ENCODE data around the gene RPS28.
"Not testable (repeated sequence)": the region's sequence is repeated elsewhere in the genome, so short reads cannot be mapped to it uniquely, and the experiment has no call there.

The RPS28 gene
- total RNA-seq: 227 reads per million in 2 donors

GRCh38 chr19:8321067-8321985 lies at the start of gene RPS28, which contains the start of gene NDUFA7:
TSS of gene RPS28 (plus strand) at chr19:8321496. CDS start at chr19:8321531, 35 bp downstream.
TSS of gene NDUFA7 (minus strand) at chr19:8321375. CDS start at chr19:8321358, 17 bp downstream.
- peak; percentile 93 to 97 (median 95) for DNase-seq

DNA sequence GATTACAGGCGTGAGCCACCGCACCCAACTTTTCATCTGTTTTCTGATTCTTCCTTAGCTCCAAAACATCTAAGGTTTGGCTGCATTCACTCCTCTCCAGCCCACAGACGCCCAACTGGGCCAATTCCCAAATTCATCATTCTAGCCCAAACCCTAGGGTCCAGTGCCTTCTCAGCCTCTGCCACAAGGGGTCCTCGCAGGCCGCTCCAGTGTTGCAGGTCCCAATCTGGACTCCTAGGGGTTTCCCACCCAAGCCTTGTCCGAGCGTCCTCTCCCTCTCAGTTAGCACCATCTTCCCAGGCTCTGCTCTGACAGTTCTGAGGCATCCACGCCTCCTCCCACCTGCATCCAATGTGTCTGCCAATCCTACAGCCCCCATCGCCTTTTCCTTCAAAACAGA lies 44.8 kb upstream of the RPS28 start:
- not testable (repeated sequence) for DNase-seq

GRCh38 chr19:8291337-8291736 lies 30.0 kb upstream of the RPS28 start:
- not testable (repeated sequence) for DNase-seq

- no peak for DNase-seq
Observed at GRCh38 chr19:8302357-8302691, 19.0 kb upstream of the RPS28 start.

DNA sequence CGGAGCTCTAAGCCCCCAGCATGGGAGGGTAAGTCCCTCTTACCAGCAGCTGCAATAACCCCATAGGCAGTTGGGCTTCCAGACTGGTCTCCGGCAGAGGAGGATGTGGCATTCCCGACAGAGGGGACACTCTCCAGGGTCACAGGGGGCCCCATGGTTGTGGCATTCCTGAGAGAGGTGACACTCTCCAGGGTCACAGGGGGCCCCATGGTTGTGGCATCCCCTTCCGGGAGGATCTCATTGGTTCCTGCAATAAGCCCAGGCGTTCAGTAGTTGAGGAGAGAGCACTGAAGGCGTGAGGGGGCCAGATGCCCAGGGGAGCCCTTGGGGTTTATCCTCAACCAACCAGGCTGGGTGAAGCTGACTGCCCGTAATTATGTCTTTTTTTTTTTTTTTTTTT lies 18.6 kb upstream of the RPS28 start:
- DNase-seq: no peak

DNA sequence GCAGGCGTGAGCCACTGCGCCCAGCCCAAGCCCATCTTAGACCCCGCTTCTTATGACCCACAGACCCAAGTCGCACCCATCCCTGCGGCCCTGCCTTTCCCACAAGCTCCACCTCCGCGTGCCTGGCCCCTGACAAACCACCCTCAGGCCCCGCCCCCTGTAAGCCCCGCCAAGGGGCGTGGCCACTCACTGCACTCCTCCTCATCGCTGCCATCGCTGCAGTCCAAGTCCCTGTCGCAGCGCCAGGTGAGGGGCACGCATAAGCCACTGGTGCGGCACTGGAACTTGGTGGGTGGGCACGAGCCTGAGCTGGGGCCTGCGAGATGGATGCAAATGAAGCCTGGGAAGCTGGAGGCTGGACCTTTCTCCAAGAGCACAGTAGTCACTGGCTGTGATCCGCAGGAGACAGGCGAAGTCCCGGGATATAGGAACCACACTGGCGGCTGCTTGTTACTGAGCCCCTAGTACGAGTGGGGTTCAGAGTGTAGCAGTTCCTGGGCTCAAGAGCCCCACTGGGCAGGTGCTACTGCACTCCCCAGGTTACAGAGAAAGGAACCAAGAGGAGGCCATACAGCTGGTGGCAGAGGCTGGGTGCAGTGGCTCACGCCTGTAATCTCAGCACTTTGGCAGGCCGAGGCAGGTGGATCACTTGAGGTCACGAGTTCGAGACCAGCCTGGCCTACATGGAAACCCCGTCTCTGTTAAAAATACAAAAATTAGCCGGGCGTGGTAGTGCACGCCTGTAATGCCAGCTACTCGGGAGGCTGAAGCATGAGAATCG lies 16.3 kb upstream of the RPS28 start:
- DNase-seq: no peak

GRCh38 chr19:8305798-8306197 lies 15.5 kb upstream of the RPS28 start:
- DNase-seq: no peak

DNA sequence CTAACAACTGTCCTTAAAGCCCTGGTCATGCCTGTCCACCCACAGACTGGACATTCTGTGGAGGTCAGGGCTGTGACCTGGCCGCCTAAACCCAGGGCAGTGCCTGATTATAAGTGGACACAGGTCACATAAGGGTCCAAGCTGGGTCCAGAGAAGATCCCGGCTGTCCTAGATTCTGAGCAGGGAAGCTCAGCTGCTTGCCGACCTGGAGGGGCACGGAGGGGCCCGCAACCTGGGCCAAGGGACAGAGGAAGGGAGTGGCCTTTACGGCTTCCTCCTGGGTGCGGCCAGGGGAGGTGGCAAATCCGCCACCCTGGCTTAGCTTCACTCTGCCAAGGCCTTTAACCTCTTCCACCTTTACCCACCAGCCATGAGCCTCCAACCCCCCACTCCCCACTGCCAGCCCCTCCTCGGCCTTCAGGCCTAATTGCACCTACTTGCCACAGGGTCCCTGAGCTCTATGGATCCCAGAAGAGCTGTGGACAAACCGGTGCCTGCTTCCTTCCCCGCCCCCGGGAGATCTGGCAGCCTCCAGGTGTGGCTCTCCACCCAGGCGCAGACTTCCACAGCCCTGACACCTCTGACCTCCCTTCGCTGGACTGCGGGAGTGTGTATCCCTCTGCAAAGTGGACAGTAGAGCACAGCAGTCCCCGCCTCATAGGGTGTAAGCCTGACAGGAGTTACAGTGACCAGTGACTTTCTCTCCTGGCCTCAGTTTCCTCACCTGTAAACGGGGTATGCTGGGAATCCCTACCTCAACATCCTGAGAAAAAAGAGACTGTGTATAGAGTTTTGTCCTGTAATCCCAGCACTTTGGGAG lies 14.9 kb upstream of the RPS28 start:
- no peak for DNase-seq

DNA sequence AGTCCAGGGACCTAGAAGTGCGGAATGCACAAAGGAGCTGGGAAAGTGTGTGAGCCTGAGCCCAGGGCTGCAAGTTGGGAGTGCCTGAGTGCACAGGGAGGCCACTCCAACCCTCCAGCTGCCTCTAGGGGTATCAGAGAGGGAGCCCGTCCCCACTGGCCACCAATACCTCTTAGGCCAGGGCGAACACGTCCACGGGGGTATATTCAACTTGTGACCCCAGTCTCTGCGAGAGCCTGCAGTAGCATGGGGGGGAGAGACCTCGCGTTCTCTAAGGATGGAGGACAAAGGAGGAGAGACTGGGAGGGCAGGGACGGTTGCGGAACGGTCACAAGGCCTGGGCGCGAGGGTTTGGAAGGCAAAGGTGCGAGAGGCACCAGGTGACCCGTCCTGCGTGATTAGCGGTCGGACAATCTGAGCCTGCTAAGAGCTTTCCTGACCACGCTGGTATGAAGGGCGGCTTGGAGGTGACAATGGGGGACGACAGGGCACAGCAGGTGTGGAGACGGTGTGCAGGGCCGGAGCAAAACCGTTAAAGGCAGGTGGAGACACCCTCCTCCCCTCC lies 13.8 kb upstream of the RPS28 start:
- DNase-seq: no peak

DNA sequence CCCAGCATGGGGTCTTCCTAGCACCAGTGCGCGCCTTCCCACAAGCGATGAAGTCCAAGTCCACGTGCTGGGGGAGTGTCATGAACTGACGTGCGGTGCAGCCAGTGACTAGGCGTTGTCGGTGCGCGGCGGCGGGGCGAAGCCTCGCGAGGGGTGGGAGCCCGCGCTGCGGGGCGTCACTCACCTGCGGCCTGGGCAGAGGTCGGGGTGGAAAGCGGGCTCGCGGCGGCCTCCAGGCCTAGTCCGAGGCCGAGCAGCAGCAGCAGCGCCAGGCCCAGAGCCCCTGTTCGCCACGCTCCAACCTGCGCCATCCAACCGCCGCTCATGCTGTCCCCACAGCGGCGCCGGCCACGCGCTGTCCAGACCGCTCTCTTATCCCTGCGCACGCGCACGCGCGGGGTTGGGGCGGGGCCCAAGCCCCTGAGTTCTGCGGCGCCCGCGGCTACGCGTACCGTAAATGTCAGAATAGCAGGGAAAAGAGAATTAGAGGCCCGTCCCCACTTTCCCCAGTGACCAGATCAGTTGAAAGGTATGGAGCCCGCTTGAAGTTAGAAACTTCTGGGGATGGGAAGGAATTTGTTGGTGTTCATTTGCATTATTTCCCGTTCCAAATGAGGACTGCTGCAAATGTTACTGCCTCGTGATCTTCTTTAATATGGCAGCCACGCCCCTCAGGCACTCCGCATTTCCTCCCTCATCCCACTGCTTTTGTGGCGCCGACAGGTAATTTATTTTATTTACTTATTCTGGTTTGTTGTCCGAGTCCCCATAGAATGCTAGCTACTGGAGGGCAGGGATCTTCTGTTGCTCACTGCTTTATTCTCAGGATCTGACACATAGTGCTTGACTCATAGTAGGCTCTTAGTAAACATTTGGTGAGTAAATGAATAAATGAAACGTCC lies 13.1 kb upstream of the RPS28 start, which contains the start of gene CD320:
Gene CD320 (minus strand): TSS at position 394 of the 902 bp plus-strand sequence. CDS start 68 bp downstream, at position 326.
- DNase-seq: peak; percentile 62 to 93 (median 81)

GRCh38 chr19:8308891-8309291 lies 12.4 kb upstream of the RPS28 start:
- DNase-seq: no peak

- no peak for DNase-seq
Observed at GRCh38 chr19:8310342-8311055, 10.8 kb upstream of the RPS28 start.

DNA sequence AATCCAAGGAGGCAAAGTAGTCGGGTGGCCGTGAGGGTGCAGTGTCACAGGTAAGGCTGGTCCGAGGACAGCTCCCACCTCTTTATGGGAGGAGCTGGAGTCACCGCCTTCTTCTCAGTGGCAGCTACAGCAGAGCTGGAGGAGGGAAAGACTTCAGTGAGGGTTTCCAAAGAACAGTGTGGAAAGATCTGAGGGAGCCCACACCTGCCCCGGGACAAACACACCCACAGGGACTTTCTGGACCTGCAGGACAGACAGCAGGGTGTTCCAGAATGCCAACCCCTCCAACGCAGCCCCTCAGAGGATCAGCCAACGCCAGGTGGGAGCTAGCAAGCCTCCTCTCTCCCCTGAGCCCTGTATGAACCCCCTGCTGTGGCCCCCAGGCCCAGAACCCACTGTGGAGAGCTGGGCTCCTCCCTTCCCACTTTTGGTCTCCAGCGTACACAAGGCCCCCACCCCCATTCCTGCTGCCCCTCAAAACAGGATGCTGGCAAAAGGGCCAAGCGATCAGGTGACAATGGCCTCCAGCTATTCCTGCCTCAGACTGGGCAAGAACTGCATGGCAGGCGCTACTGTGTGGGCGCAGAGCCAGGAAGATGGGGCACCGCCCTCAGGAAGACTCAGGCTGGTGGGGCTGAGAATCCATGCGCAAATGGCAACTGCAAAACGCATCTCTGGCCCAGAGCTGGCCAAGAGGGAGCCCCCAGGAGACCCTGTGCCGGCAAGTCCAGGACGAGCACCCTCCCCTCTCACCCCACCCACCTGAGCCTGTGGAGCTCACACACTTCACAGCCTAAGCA lies 9.6 kb upstream of the RPS28 start:
- DNase-seq: no peak

GRCh38 chr19:8314981-8315640 lies 6.2 kb upstream of the RPS28 start:
- not testable (repeated sequence) for DNase-seq

- DNase-seq: no peak
Observed at GRCh38 chr19:8316351-8317125, 4.8 kb upstream of the RPS28 start.

GRCh38 chr19:8318835-8319234 lies 2.5 kb upstream of the RPS28 start:
- DNase-seq: not testable (repeated sequence)

DNA sequence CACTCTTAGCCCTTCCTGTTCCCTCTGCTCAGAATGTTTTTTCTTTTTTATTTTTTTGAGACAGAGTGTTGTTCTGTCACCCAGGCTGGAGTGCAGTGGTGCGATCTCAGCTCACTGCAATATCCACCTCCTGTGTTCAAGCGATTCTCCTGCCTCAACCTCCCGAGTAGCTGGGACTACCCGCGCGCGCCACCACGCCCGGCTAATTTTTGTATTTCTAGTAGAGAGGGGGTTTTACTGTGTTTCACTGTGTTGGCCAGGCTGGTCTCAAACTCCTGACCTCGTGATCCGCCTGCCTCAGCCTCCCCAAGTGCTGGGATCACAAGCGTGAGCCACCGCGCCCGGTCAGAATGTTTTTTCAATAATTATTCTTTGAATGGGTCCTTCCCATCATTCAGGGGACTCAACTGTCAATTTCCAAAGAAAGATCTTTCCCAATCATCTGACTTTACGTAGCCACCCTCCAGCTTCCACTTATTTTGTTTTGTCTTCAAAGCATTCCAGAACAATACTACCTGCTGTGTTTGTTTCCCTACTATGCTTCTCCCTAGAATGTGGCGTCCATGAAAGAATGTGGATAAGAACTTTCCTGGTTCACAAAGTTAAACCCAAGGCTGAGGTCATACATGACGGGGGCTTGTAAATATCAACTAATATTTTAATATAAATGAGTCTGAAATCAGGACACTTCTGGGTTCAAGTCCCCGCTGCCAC lies 1.3 kb upstream of the RPS28 start:
- DNase-seq: no peak
